Stimulated activated CD8-positive, alpha-beta memory T cell treated with anti-CD3 and anti-CD28 coated beads, Interleukin-12 subunit alpha, Interleukin-12 subunit beta, amount 100 ng/mL, for 4 hours (primary cell): ENCODE data around the gene ZNG1C.
"Not testable (repeated sequence)": the region's sequence is repeated elsewhere in the genome, so short reads cannot be mapped to it uniquely, and the experiment has no call there.

ENCODE experiments used
- DNase-seq: peaks from one replicate; pipeline ENCODE4 v3.0.0-alpha.2; 2020; ENCODE audit warnings: low read depth

Gene ZNG1C

DNA sequence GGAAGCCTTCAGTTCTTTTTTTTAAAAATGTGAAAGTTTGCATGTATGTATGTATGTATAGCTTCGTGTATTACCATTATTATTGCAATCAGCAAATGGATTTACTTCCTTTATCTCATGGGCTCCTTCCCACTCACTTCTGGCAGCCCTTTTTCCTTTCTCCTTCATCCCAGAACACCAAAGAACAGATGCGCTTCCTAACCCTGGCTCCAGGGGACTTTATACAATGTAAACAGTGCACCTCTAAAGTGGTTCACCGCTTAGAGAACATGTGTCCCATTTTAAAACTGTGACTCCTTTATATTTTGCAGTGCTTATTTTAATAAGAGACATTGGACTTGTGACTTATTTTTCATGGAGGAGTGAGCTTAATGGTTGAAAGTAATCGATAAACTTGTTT is 101.5 kb downstream of the ZNG1C start:
- not testable (repeated sequence) for DNase-seq

DNA sequence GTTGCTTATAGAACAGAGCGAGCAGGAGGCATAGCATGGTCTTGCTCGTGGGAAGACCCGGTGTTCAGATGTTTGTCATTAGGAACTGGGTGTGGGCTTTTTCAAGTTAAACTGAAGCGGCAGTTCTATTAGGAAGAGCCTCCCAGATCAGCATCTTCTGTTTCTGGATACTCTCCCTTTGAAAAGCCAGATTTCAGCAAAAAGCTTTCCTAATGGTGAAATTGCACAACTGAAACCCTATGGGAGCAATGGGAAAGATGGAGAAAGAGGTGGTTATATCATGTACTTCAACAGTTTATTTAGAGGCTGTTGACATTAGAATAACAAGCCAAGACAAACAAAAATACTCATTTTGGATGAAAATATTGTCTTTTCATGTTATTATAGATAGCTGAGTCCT is 102.2 kb downstream of the ZNG1C start:
- DNase-seq = not testable (repeated sequence)
